HG03060 (cell line): ENCODE results near the gene ACTN1.
"Not testable (repeated sequence)": the region's sequence is repeated elsewhere in the genome, so short reads cannot be mapped to it uniquely, and the experiment has no call there.

Experiments used
- ATAC-seq: cut with Tn5 transposase; IDR thresholded peaks from one replicate; pipeline ENCODE4 v1.9.1; 2021; ENCODE audit warnings: low read depth, moderate number of reproducible peaks; ENCODE audit not compliant: unreplicated experiment

ACTN1 gene

GRCh38 chr14:68979021-68979721 is at the start of gene ACTN1:
ACTN1 (minus strand) TSS chr14:68979302; CDS start chr14:68979056, 246 bp downstream.
- no peak for ATAC-seq

GRCh38 chr14:69027242-69027913 is 48.3 kb upstream of the ACTN1 start:
- no peak for ATAC-seq

- ATAC-seq, result no peak
Observed at GRCh38 chr14:69023035-69023434, 43.9 kb upstream of the ACTN1 start.

GRCh38 chr14:69022093-69022492 is 43.0 kb upstream of the ACTN1 start:
- ATAC-seq, result not testable (repeated sequence)

- ATAC-seq, result no peak
Observed at GRCh38 chr14:69017706-69018105, 38.6 kb upstream of the ACTN1 start.

GRCh38 chr14:69014829-69015259 is 35.7 kb upstream of the ACTN1 start:
- no peak for ATAC-seq

GRCh38 chr14:69013943-69014782 is 35.1 kb upstream of the ACTN1 start:
- no peak for ATAC-seq

GRCh38 chr14:69012256-69012953 is 33.3 kb upstream of the ACTN1 start:
- no peak for ATAC-seq

GRCh38 chr14:69010648-69011047 is 31.5 kb upstream of the ACTN1 start:
- ATAC-seq, result no peak

- ATAC-seq, result no peak
Observed at GRCh38 chr14:69008421-69008884, 29.4 kb upstream of the ACTN1 start.

GRCh38 chr14:69006346-69006745 is 27.2 kb upstream of the ACTN1 start:
- no peak for ATAC-seq

GRCh38 chr14:69005432-69006148 is 26.5 kb upstream of the ACTN1 start:
- no peak for ATAC-seq

- no peak for ATAC-seq
Observed at GRCh38 chr14:69004731-69005431, 25.8 kb upstream of the ACTN1 start.

GRCh38 chr14:69003626-69004025 is 24.5 kb upstream of the ACTN1 start:
- ATAC-seq, result no peak

- ATAC-seq, result no peak
Observed at GRCh38 chr14:69002069-69002468, 23.0 kb upstream of the ACTN1 start.

- no peak for ATAC-seq
Observed at GRCh38 chr14:69001375-69001774, 22.3 kb upstream of the ACTN1 start.

- no peak for ATAC-seq
Observed at GRCh38 chr14:68998062-68998461, 19.0 kb upstream of the ACTN1 start.

GRCh38 chr14:68995731-68996130 is 16.6 kb upstream of the ACTN1 start:
- ATAC-seq, result no peak

- ATAC-seq, result no peak
Observed at GRCh38 chr14:68994056-68994455, 15.0 kb upstream of the ACTN1 start.
